Transverse colon (tissue), 4 donors: ENCODE measurements around the gene LYPD6B. TPM values are rescaled to one million over a fixed set of nuclear protein-coding genes. Genes with fewer than 3 reads are reported as not detected.

Experiments
- DNase-seq: peaks from one replicate; pipeline ENCODE4 v3.0.0-alpha.2; 2019
- H3K27ac ChIP-seq, 4 donors: fragments of 200-600 bp; sonication (generic); 2 replicates each; pipeline ENCODE4 v1.5.1; 2016 to 2018; ENCODE audit warnings: inconsistent platforms in 4 of 4
- H3K27me3 ChIP-seq: fragments of 200-600 bp; sonication (generic); 2 replicates; pipeline ENCODE4 v1.5.1; 2017; ENCODE audit warnings: inconsistent platforms
- H3K36me3 ChIP-seq, 4 donors: fragments of 200-600 bp; sonication (generic); 2 replicates each; pipeline ENCODE4 v1.5.1; 2017 to 2019; ENCODE audit warnings: inconsistent platforms in 4 of 4
- H3K4me1 ChIP-seq, 4 donors: fragments of 200-600 bp; sonication (generic); 2 replicates each; pipeline ENCODE4 v1.5.1; 2017 to 2020; ENCODE audit warnings: inconsistent platforms in 4 of 4
- H3K4me3 ChIP-seq, 4 donors: fragments of 200-600 bp; sonication (generic); 1 replicate in 1 of 4; 2 replicates in 3 of 4; pipeline versions ENCODE4 v1.5.1 to v1.6.1; 2017 to 2019; ENCODE audit warnings: inconsistent platforms in 4 of 4
- H3K9me3 ChIP-seq, 2 donors: fragments of 200-600 bp; sonication (generic); 2 replicates each; pipeline ENCODE4 v1.5.1; 2017 to 2019; ENCODE audit warnings: inconsistent platforms in 2 of 2
- CTCF ChIP-seq, 5 experiments: fragments of 200-600 bp in 3 of 5; fragments of 450-650 bp in 2 of 5; sonication (generic) in 3 of 5; IDR thresholded peaks; 1 replicate in 2 of 5; 2 replicates in 3 of 5; pipeline ENCODE4 v1.5.1; 2016 to 2017; ENCODE audit warnings: antibody characterized with exemption in 5 of 5, inconsistent platforms in 3 of 5, mild to moderate bottlenecking in 2 of 5, moderate library complexity in 1 of 5
- EP300 ChIP-seq: sonication (generic); formaldehyde crosslinking; IDR thresholded peaks from one replicate; pipeline ENCODE4 v1.6.1; 2017; ENCODE audit warnings: antibody characterized with exemption, low read depth
- POLR2A ChIP-seq: fragments of 450-650 bp; IDR thresholded peaks from one replicate; pipeline ENCODE4 v1.6.1; 2016; ENCODE audit warnings: antibody characterized with exemption, mild to moderate bottlenecking, moderate library complexity
- POLR2AphosphoS5 ChIP-seq, 3 donors: sonication (generic); formaldehyde crosslinking; IDR thresholded peaks; one replicate each; pipeline ENCODE4 v1.6.1; 2016; ENCODE audit warnings: antibody characterized with exemption in 3 of 3
- WGBS, 2 donors: methylation state at CpG; one replicate each; pipeline ENCODE4 v1.1.5; 2018; ENCODE audit warnings: low coverage in 1 of 2; 5-methylcytosine and 5-hydroxymethylcytosine counted together
- in situ Hi-C, 4 donors: fragments of 200-750 bp; cut with MboI; loops; one replicate each; pipeline versions ENCODE4 v1.15.0 to v1.15.1; 2017; ENCODE audit warnings: low sequenced_read_pairs in 3 of 4, low pct_ligation_motif_present in 1 of 4, low pct_unique_long_range_greater_than_20kb in 1 of 4
- intact Hi-C: fragments of 100-400 bp; cut with DNase I; formaldehyde crosslinking; loops from one replicate; pipeline ENCODE4 v1.15.1; 2023; ENCODE audit warnings: low total_unique reads
- total RNA-seq, 4 donors: library from RNA; depleted of rRNA; stranded (reverse); fragments of >200 nt; gene quantifications; one replicate each; pipeline ENCODE4 v1.1.0, GENCODE V29; 2016

Gene LYPD6B
- total RNA-seq, 4 donors from 2014 or later: 1.1 to 3.1 (median 2.6) TPM; not detected in 1

GRCh38 chr2:149164296-149164695 is 125.8 kb downstream of the LYPD6B start:
- Histone ChIP-seq H3K4me3 (no peak overlapping the region), H3K27me3 (no peaks in the 10 kb centered on the region), H3K9me3 (no peaks in the 10 kb centered on the region), H3K27ac (no peak overlapping the region), H3K36me3 (no peaks in the 10 kb centered on the region), H3K4me1 (peaks cover 0 to 5% (median under 1%) of the 10 kb centered on the region in 4 donors)
- in situ Hi-C loops: no loop called here
- intact Hi-C loops: no loop called here
- WGBS, 2 donors: 82% methylated on average over 1 of the region's 1 CpG; no CpG with 5 or more reads in 1 of the 2 donors
- TF ChIP-seq CTCF (IDR thresholded peaks at IDR 0.05) (no peak), POLR2A (no peak), EP300 (no peak), POLR2AphosphoS5 (IDR thresholded peaks at IDR 0.05) (no peak)
- DNase-seq: no peak

GRCh38 chr2:149164827-149165226 is 126.3 kb downstream of the LYPD6B start:
- Histone ChIP-seq H3K4me3 (no peak overlapping the region), H3K4me1 (peaks cover 0 to 7% (median 3%) of the 10 kb centered on the region in 4 donors), H3K27ac (no peak overlapping the region), H3K27me3 (no peaks in the 10 kb centered on the region), H3K9me3 (no peaks in the 10 kb centered on the region), H3K36me3 (no peaks in the 10 kb centered on the region)
- intact Hi-C loops (no loop called here), in situ Hi-C loops (no loop called here)
- DNase-seq: no peak
- no peak for TF ChIP-seq POLR2AphosphoS5 (IDR thresholded peaks at IDR 0.05)
- no peak for TF ChIP-seq EP300
- TF ChIP-seq CTCF (IDR thresholded peaks at IDR 0.05): no peak
- no peak for TF ChIP-seq POLR2A

DNA sequence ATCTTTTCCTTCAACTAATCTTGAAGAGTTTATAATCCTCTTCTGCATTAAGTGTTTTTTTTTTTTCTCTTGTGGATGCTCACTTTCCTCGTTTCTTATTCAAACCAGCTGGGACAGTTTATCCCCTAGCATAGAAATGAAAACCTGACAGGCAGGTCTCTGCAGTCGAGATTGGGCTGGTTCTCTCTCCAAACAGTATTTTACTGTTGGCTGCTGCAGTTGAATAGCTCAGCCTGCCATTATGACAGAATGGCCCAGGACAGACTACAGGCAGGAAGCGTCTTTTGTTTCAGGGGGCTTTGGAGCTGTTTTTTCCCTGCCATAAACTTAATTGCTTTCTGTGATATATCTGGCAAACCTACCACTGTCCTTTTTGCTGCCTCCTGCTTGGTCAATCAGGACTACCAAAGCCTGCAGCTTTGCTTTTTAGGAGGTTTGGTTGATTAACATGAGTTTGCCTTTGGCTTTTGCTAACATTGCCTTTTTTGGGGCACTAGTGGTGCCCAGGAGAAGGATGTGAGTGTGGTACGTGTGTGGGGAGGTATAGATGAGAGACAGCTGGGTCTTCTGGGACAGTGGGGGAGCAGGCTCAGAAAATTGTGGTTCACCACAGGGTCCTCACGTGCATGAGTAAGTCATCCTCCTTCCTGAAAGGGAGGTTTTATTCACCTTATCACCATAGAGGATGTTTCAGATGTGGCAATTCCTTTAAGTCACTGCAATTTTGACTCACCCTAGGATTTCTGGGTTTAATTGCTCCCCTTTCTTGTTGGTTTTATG is 128.7 kb downstream of the LYPD6B start:
- intact Hi-C loops (no loop called here), in situ Hi-C loops (no loop called here)
- H3K4me3 ChIP-seq: no peak overlapping the region
- 21 to 39% methylated on average over 2 to 5 of the region's 5 CpGs for WGBS, 2 donors
- no peaks in the 10 kb centered on the region for H3K36me3 ChIP-seq
- H3K9me3 ChIP-seq: no peaks in the 10 kb centered on the region
- peaks cover 0 to 7% (median 3%) of the 10 kb centered on the region in 4 donors for H3K4me1 ChIP-seq
- no peak overlapping the region for H3K27ac ChIP-seq
- no peaks in the 10 kb centered on the region for H3K27me3 ChIP-seq
- no peak for TF ChIP-seq EP300
- TF ChIP-seq POLR2A: no peak
- TF ChIP-seq CTCF (IDR thresholded peaks at IDR 0.05): no peak
- no peak for TF ChIP-seq POLR2AphosphoS5 (IDR thresholded peaks at IDR 0.05)
- DNase-seq: no peak

DNA sequence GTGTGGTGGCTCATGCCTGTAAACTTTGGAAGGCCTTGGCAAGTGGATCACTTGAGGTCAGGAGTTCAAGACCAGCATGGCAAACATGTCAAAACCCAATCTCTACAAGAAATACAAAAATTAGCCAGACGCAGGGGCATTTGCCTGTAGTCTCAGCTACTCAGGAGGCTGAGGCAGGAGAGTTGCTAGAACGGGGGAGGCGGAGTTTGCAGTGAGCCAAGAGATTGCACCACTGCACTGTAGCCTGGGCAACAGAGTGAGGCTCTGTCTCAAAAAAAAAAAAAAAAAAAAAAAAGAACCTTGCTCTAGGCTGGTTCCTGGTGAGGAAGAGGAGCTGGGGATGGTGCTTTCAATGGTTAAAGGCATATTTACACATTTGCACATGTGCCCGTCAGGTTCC is 129.4 kb downstream of the LYPD6B start:
- Histone ChIP-seq H3K27me3 (no peaks in the 10 kb centered on the region), H3K36me3 (no peaks in the 10 kb centered on the region), H3K9me3 (no peaks in the 10 kb centered on the region), H3K4me1 (peaks cover 0 to 7% (median 3%) of the 10 kb centered on the region in 4 donors), H3K4me3 (no peak overlapping the region), H3K27ac (no peak overlapping the region)
- WGBS, 2 donors: 76 to 84% methylated on average over 4 of the region's 4 CpGs
- intact Hi-C loops (no loop called here), in situ Hi-C loops (no loop called here)
- no peak for DNase-seq
- TF ChIP-seq POLR2A (no peak), POLR2AphosphoS5 (IDR thresholded peaks at IDR 0.05) (no peak), EP300 (no peak), CTCF (IDR thresholded peaks at IDR 0.05) (no peak)
